ENCODE results near the gene IGSF9. TPM values are rescaled to one million over a fixed set of nuclear protein-coding genes. Genes with fewer than 3 reads are reported as not detected.

The IGSF9 gene
- total and polyA plus RNA-seq, 8 donors: 2.0 to 36.2 (median 7.8) TPM

DNA sequence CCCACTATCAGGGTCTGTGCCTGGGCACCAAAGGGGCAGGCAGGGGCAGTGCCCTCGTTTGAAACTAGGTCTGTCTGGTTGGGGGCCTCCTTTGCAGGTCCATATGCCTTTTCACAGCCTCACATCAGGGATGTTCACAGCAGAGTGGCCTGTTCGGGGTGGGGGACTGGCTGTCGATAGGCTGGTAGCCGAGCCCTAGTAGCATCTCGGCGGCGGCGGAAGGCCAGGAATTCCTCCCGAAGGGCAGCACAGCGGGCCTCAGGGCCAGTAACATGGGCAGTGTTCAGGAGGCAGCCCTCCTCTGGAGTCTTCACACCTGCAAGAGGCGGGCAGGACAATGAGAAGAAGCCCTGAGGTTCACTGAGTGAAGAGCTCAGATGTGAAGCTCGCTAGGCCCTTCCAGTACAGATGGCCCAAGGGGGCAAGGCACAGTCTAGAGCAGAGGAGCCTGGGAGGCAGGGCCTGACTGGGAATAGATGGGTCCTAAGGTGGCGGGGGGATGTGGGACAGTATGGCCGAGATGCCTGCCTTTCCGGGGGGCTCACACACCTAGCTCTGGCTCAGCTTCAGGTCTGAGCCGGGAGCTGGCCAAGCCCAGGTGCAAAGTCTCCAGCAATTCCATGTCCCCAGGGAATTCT, 18.1 kb downstream of the IGSF9 start:
- no peak for DNase-seq
- Histone ChIP-seq H3K4me1 (peaks cover 18 to 35% (median 27%) of the 10 kb centered on the region in 4 donors), H3K36me3 (peaks cover 0 to 10% (median 0%) of the 10 kb centered on the region in 4 donors), H3K27me3 (no peaks in the 10 kb centered on the region), H3K4me3 (no peak overlapping the region), H3K9me3 (no peaks in the 10 kb centered on the region), H3K27ac (no peak overlapping the region)
- WGBS, 5 donors: 87 to 93% (median 91%) methylated on average over 6 to 16 of the region's 16 CpGs
- TF ChIP-seq EP300 (IDR thresholded peaks at IDR 0.05) (no peak), POLR2A (IDR thresholded peaks at IDR 0.05) (no peak), CTCF (IDR thresholded peaks at IDR 0.05) (no peak), POLR2AphosphoS5 (IDR thresholded peaks at IDR 0.05) (no peak)
- intact Hi-C loops (cut with DNase I; ENCODE audit: low total_unique reads): no loop called here

- intact Hi-C loops (cut with DNase I; ENCODE audit: low total_unique reads): no loop called here
- H3K9me3 ChIP-seq: no peaks in the 10 kb centered on the region
- peaks cover 0 to 11% (median 1%) of the 10 kb centered on the region in 4 donors for H3K36me3 ChIP-seq
- peak overlapping the region; percentile 79 to 93 (median 82) for H3K4me3 ChIP-seq
- WGBS, 5 donors: 4 to 11% (median 9%) methylated on average over 5 to 7 of the region's 7 CpGs
- no peaks in the 10 kb centered on the region for H3K27me3 ChIP-seq
- TF ChIP-seq POLR2AphosphoS5 (IDR thresholded peaks at IDR 0.05) (no peak), CTCF (IDR thresholded peaks at IDR 0.05) (no peak), EP300 (IDR thresholded peaks at IDR 0.05) (no peak), POLR2A (IDR thresholded peaks at IDR 0.05) (no peak)
- peaks cover 29 to 51% (median 42%) of the 10 kb centered on the region in 4 donors for H3K4me1 ChIP-seq
- peak overlapping the region; percentile 87 to 99 (median 98) for H3K27ac ChIP-seq
- no peak for DNase-seq
Observed at GRCh38 chr1:159925719-159926078, 19.7 kb downstream of the IGSF9 start.

DNA sequence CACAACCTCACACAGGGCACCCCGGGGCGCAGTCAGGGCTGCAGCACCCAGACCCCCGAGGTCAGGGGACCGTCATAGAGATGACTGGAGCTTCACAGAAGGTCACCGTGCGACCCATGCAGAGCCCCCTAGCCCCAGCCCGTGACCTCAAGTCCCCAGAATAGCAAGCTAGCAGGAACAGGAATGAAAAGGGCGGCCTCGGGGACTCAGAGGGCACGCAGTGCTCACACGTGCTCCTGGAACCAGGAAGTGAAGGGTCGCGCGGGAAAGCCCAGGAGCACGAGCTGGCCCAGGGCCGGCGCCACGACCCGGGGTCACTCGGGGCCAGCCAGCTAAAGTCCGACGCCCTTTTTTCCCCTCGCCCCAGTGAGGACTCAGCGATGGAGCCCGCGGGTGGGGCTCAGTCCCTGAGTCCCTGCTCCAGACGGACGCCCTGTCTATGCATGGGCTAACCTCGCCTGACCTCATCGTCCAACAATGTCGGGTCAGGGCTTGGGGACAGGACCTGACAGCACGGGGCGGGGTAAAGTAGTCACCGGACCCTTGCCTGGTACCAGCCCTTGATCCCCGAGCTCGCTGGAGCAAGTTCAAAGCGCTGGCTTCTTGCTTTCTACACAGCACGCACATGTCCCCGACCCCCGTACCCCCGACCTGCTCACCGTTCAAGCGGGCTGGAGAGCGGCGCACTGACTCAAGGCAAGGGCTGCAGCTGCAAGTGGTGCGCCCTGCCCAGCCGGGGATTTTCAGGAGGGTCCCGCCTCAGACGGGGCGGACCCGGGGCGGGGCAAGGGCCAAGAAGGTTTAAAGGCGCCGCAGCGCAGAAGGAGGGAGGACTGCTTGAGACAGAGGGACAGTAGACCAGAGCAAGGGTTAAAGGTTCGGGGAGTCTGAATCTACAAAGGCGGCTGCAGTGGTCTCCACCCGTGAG, 20.4 kb downstream of the IGSF9 start, which contains the start of gene TAGLN2:
TAGLN2 (minus strand) TSS at position 717 of the 928 bp plus-strand sequence. CDS start 4,998 bp downstream, outside the sequence.
- intact Hi-C loops (cut with DNase I; ENCODE audit: low total_unique reads): no loop called here
- peak within 1 kb of the TSS; percentile 87 to 99 (median 98) for H3K27ac ChIP-seq
- 0 to 2% (median 0%) methylated on average over 44 to 58 of the region's 58 CpGs for WGBS, 5 donors
- peak in 2 of 4 donors; percentile 84 to 96 for TF ChIP-seq POLR2A (IDR thresholded peaks at IDR 0.05)
- no peak for TF ChIP-seq CTCF (IDR thresholded peaks at IDR 0.05)
- TF ChIP-seq POLR2AphosphoS5 (IDR thresholded peaks at IDR 0.05): peak; percentile 69 to 99 (median 98)
- peak; percentile 93 to 97 for DNase-seq
- H3K4me1 ChIP-seq: peaks cover 29 to 58% (median 49%) of the 10 kb centered on the region in 4 donors
- H3K9me3 ChIP-seq: no peaks in the 10 kb centered on the region
- H3K27me3 ChIP-seq: no peaks in the 10 kb centered on the region
- H3K36me3 ChIP-seq: peaks cover 3 to 17% (median 8%) of the 10 kb centered on the region in 4 donors
- H3K4me3 ChIP-seq: peak within 1 kb of the TSS; percentile 79 to 93 (median 82)

- Histone ChIP-seq H3K4me3 (peak overlapping the region; percentile 79 to 93 (median 82)), H3K27me3 (no peaks in the 10 kb centered on the region), H3K9me3 (no peaks in the 10 kb centered on the region), H3K4me1 (peaks cover 37 to 65% (median 57%) of the 10 kb centered on the region in 4 donors), H3K27ac (peak overlapping the region; percentile 87 to 99 (median 98)), H3K36me3 (peaks cover 11 to 19% (median 16%) of the 10 kb centered on the region in 4 donors)
- 0 to 1% (median 1%) methylated on average over 9 to 31 of the region's 31 CpGs for WGBS, 5 donors
- TF ChIP-seq CTCF (IDR thresholded peaks at IDR 0.05) (no peak), POLR2A (IDR thresholded peaks at IDR 0.05) (no peak), EP300 (IDR thresholded peaks at IDR 0.05) (peak; percentile 23), POLR2AphosphoS5 (IDR thresholded peaks at IDR 0.05) (peak; percentile 22 to 81 (median 71))
- peak; percentile 85 to 96 for DNase-seq
- intact Hi-C loops (cut with DNase I; ENCODE audit: low total_unique reads): no loop called here
Observed at GRCh38 chr1:159924025-159924790, 21.2 kb downstream of the IGSF9 start.

All from stomach (tissue), 9 donors.